Adipose tissue (tissue), 3 donors: ENCODE results near the gene THOP1. TPM values are rescaled to one million over a fixed set of nuclear protein-coding genes. Genes with fewer than 3 reads are reported as not detected.
"Not testable (repeated sequence)": the region's sequence is repeated elsewhere in the genome, so short reads cannot be mapped to it uniquely, and the experiment has no call there.

Experiments
- H3K27ac ChIP-seq: one replicate; pipeline ENCODE4 v1.5.1; 2013; ENCODE audit warnings: low read depth, low read length
- WGBS, 3 donors: extraction: QIAGEN DNeasy Blood & Tissue Kit; methylation state at CpG; one replicate each; pipeline ENCODE4 v1.1.7; 2013; 5-methylcytosine and 5-hydroxymethylcytosine counted together
- polyA plus RNA-seq, 3 donors: library from polyadenylated mRNA; stranded (reverse); fragments of 200-250 nt; gene quantifications; one replicate each; pipeline ENCODE4 v1.2.3, GENCODE V29; 2013
- donor health status: healthy with polysubstance abuse.
- donor health status: Bipolar disorder and iron deficiency.
- donor health status: healthy.

Gene THOP1
- polyA plus RNA-seq, 3 donors: 24.0 to 33.0 (median 32.8) TPM

- WGBS, 3 donors: 94 to 97% (median 95%) methylated on average over 48 to 58 of the region's 58 CpGs
- H3K27ac ChIP-seq: no peak overlapping the region
Observed at GRCh38 chr19:2810141-2811091, 25.1 kb downstream of the THOP1 start.

- H3K27ac ChIP-seq: no peak overlapping the region
- 91 to 97% (median 95%) methylated on average over 20 of the region's 20 CpGs for WGBS, 3 donors
Observed at GRCh38 chr19:2811221-2811722, 26.0 kb downstream of the THOP1 start.

GRCh38 chr19:2811735-2812413, 26.6 kb downstream of the THOP1 start:
- WGBS, 3 donors: 93 to 94% (median 94%) methylated on average over 21 to 34 of the region's 34 CpGs
- no peak overlapping the region for H3K27ac ChIP-seq

- no peak overlapping the region for H3K27ac ChIP-seq
- 93 to 94% (median 93%) methylated on average over 35 to 37 of the region's 37 CpGs for WGBS, 3 donors
Observed at GRCh38 chr19:2812414-2813234, 27.3 kb downstream of the THOP1 start.

- no peak overlapping the region for H3K27ac ChIP-seq
- 82 to 90% (median 90%) methylated on average over 34 to 35 of the region's 35 CpGs for WGBS, 3 donors
Observed at GRCh38 chr19:2813235-2814160, 28.2 kb downstream of the THOP1 start.

GRCh38 chr19:2814426-2814825, 29.1 kb downstream of the THOP1 start:
- whole genome bisulfite sequencing, 3 donors: 95 to 96% (median 95%) methylated on average over 11 of the region's 11 CpGs
- H3K27ac ChIP-seq: no peak overlapping the region

GRCh38 chr19:2815191-2815614, 29.9 kb downstream of the THOP1 start:
- 89 to 92% (median 91%) methylated on average over 13 of the region's 13 CpGs for WGBS, 3 donors
- H3K27ac ChIP-seq: no peak overlapping the region

GRCh38 chr19:2815923-2816322, 30.6 kb downstream of the THOP1 start:
- H3K27ac ChIP-seq: no peak overlapping the region
- 84 to 91% (median 87%) methylated on average over 15 of the region's 15 CpGs for WGBS, 3 donors

GRCh38 chr19:2816641-2817040, 31.3 kb downstream of the THOP1 start:
- WGBS, 3 donors: 86 to 89% (median 87%) methylated on average over 16 of the region's 16 CpGs
- H3K27ac ChIP-seq: no peak overlapping the region

- H3K27ac ChIP-seq: not testable (repeated sequence)
- 75 to 78% (median 76%) methylated on average over 22 of the region's 22 CpGs for WGBS, 3 donors
Observed at GRCh38 chr19:2817237-2817829, 32.0 kb downstream of the THOP1 start.

GRCh38 chr19:2819540-2820111, 34.3 kb downstream of the THOP1 start, which contains the start of gene ZNF554:
TSS of gene ZNF554 (plus strand) at chr19:2819868. CDS start at chr19:2820072, 204 bp downstream.
- no peak within 1 kb of the TSS for H3K27ac ChIP-seq
- 0 to 1% (median 1%) methylated on average over 44 to 63 of the region's 64 CpGs for WGBS, 3 donors

GRCh38 chr19:2820112-2820702, 34.9 kb downstream of the THOP1 start:
- 1 to 2% (median 1%) methylated on average over 35 to 36 of the region's 36 CpGs for WGBS, 3 donors
- H3K27ac ChIP-seq: no peak overlapping the region

- WGBS, 3 donors: 95% methylated on average over 5 of the region's 5 CpGs
- no peak overlapping the region for H3K27ac ChIP-seq
Observed at GRCh38 chr19:2822846-2823245, 37.5 kb downstream of the THOP1 start.

GRCh38 chr19:2823646-2824045, 38.3 kb downstream of the THOP1 start:
- no peak overlapping the region for H3K27ac ChIP-seq
- WGBS, 3 donors: 84 to 88% (median 84%) methylated on average over 8 to 9 of the region's 9 CpGs

- 72 to 76% (median 73%) methylated on average over 8 of the region's 8 CpGs for WGBS, 3 donors
- no peak overlapping the region for H3K27ac ChIP-seq
Observed at GRCh38 chr19:2824129-2824528, 38.8 kb downstream of the THOP1 start.

GRCh38 chr19:2827022-2827421, 41.7 kb downstream of the THOP1 start:
- WGBS, 3 donors: 97 to 99% (median 98%) methylated on average over 2 of the region's 2 CpGs
- no peak overlapping the region for H3K27ac ChIP-seq
